Measurements from ENCODE around the gene FGGY.
"Not testable (repeated sequence)": the region's sequence is repeated elsewhere in the genome, so short reads cannot be mapped to it uniquely, and the experiment has no call there.

DNA sequence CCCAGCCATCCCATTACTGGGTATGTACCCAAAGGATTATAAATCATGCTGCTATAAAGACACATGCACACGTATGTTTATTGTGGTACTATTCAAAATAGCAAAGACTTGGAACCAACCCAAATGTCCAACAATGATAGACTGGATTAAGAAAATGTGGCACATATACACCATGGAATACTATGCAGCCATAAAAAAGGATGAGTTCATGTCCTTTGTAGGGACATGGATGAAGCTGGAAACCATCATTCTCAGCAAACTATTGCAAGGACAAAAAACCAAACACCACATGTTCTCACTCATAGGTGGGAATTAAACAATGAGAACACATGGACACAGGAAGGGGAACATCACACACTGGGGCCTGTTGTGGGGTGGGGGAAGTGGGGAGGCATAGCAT lies 40.5 kb upstream of the FGGY start:
- TF ChIP-seq, protein P1, sequence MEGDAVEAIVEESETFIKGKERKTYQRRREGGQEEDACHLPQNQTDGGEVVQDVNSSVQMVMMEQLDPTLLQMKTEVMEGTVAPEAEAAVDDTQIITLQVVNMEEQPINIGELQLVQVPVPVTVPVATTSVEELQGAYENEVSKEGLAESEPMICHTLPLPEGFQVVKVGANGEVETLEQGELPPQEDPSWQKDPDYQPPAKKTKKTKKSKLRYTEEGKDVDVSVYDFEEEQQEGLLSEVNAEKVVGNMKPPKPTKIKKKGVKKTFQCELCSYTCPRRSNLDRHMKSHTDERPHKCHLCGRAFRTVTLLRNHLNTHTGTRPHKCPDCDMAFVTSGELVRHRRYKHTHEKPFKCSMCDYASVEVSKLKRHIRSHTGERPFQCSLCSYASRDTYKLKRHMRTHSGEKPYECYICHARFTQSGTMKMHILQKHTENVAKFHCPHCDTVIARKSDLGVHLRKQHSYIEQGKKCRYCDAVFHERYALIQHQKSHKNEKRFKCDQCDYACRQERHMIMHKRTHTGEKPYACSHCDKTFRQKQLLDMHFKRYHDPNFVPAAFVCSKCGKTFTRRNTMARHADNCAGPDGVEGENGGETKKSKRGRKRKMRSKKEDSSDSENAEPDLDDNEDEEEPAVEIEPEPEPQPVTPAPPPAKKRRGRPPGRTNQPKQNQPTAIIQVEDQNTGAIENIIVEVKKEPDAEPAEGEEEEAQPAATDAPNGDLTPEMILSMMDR (IDR thresholded peaks at IDR 0.05; ENCODE audit: low read depth, low read length) = not testable (repeated sequence)
- not testable (repeated sequence) for TF ChIP-seq POLR2A (IDR thresholded peaks at IDR 0.05; ENCODE audit: extremely low read depth, insufficient read length); MYC (IDR thresholded peaks at IDR 0.05; ENCODE audit: low read depth, low read length)
- TF ChIP-seq, protein P2, sequence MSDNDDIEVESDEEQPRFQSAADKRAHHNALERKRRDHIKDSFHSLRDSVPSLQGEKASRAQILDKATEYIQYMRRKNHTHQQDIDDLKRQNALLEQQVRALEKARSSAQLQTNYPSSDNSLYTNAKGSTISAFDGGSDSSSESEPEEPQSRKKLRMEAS (IDR thresholded peaks at IDR 0.05; ENCODE audit: low read depth, low read length) = not testable (repeated sequence)
